ENCODE measurements around the gene F7. TPM values are rescaled to one million over a fixed set of nuclear protein-coding genes. Genes with fewer than 3 reads are reported as not detected.
A peak's percentile ranks its signal among the peaks of the same experiment; 100 is the strongest.

Gene F7
- total and polyA plus RNA-seq, 2 experiments from 2014 or later = not detected

- 72 to 80% methylated on average over 9 of the region's 9 CpGs for WGBS, 2 experiments (ENCODE audit: low coverage in 1 of 2, low lambda C conversion rate in 2 of 2, missing lambda C conversion rate in 2 of 2)
- no peak overlapping the region for H3K27ac ChIP-seq
These were observed 50.5 kb downstream of the F7 start for GRCh38 chr13:113155982-113156655.

DNA sequence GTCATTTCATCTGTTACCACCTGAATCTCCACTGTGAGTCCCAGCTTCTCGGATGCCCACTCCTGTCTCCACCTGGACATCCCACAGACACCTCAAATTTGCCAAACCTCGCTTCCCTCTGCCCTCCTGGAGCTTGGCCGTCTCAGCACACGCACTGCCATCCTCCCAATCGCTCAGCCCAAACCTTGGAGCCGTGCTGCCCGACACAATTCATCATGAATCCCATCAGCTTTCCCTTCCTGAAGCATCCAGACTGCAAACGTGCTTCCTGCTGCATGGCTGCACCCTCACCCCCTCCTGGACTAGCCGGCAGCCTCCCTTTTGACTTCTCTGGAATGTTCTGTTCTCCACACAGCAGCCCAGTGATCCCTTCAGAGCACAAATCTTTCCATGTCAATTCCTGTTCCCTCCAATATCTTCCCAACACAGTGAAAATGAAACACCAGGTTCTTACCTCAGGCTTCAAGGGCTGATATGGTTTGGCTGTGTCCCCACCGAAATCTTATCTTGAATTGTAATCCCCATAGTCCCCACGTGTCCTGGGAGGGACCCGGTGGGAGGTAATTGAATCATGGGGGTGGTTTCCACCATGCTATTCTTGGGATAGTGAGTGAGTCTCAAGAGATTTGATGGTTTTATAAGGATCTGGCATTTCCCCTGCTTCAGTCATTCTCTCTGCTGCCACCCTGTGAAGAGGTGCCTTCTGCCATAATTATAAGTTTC is 51.8 kb downstream of the F7 start:
- no peaks in the 10 kb centered on the region for H3K9me2 ChIP-seq (ENCODE audit: insufficient read depth)
- no peaks in the 10 kb centered on the region; the same call in 1 of the 2 replicates for H3K27me3 ChIP-seq (replicated peaks; ENCODE audit: insufficient read depth)
- DNase-seq = no peak
- TF ChIP-seq EZH2phosphoT487 (IDR thresholded peaks at IDR 0.05; ENCODE audit: insufficient read depth, low read depth) = no peak
- TF ChIP-seq EZH2 (IDR thresholded peaks at IDR 0.05; ENCODE audit: insufficient read depth, poor library complexity, severe bottlenecking) = no peak
- H3K79me2 ChIP-seq (ENCODE audit: insufficient read depth) = no peaks in the 10 kb centered on the region
- H3K4me3 ChIP-seq = no peak overlapping the region
- H3K4me2 ChIP-seq (ENCODE audit: unreplicated experiment) = no peak overlapping the region
- in situ Hi-C loops (cut with MboI) = no loop called here
- no peak overlapping the region for H3K9ac ChIP-seq
- H3K36me3 ChIP-seq (ENCODE audit: low read depth) = no peaks in the 10 kb centered on the region
- no peaks in the 10 kb centered on the region for H3K9me3 ChIP-seq (ENCODE audit: low read depth)
- WGBS, 2 experiments (ENCODE audit: low coverage in 1 of 2, low lambda C conversion rate in 2 of 2, missing lambda C conversion rate in 2 of 2) = 59 to 60% methylated on average over 12 of the region's 12 CpGs
- no peak overlapping the region for H2AFZ ChIP-seq
- peaks cover 3% of the 10 kb centered on the region; the same call in 1 of the 2 replicates for H3K4me1 ChIP-seq (ENCODE audit: insufficient read depth)
- H3K27ac ChIP-seq = no peak overlapping the region
- H4K20me1 ChIP-seq (ENCODE audit: insufficient read depth) = no peaks in the 10 kb centered on the region
- peaks cover 8% of the 10 kb centered on the region; the same call in 1 of the 2 replicates for H3F3A ChIP-seq (ENCODE audit: insufficient read depth)

More at GRCh38 chr13:113155982-113156655, 50.5 kb downstream of the F7 start:
- peaks cover 8% of the 10 kb centered on the region; the same call in 1 of the 2 replicates for H3F3A ChIP-seq (ENCODE audit: insufficient read depth)
- peaks cover 4% of the 10 kb centered on the region; the same call in 1 of the 2 replicates for H3K4me1 ChIP-seq (ENCODE audit: insufficient read depth)
- H2AFZ ChIP-seq = no peak overlapping the region
- peak; percentile 33 for DNase-seq
- no peak overlapping the region for H3K9ac ChIP-seq
- no peaks in the 10 kb centered on the region; the same call in 1 of the 2 replicates for H3K27me3 ChIP-seq (replicated peaks; ENCODE audit: insufficient read depth)
- no peak overlapping the region for H3K4me2 ChIP-seq (ENCODE audit: unreplicated experiment)
- no peaks in the 10 kb centered on the region for H3K79me2 ChIP-seq (ENCODE audit: insufficient read depth)
- no peaks in the 10 kb centered on the region for H3K9me3 ChIP-seq (ENCODE audit: low read depth)
- TF ChIP-seq EZH2phosphoT487 (IDR thresholded peaks at IDR 0.05; ENCODE audit: insufficient read depth, low read depth) (no peak), EZH2 (IDR thresholded peaks at IDR 0.05; ENCODE audit: insufficient read depth, poor library complexity, severe bottlenecking) (no peak)
- in situ Hi-C loops (cut with MboI) = no loop called here
- no peaks in the 10 kb centered on the region for H3K9me2 ChIP-seq (ENCODE audit: insufficient read depth)
- no peaks in the 10 kb centered on the region for H3K36me3 ChIP-seq (ENCODE audit: low read depth)
- H3K4me3 ChIP-seq = no peak overlapping the region
- H4K20me1 ChIP-seq (ENCODE audit: insufficient read depth) = no peaks in the 10 kb centered on the region

DNA sequence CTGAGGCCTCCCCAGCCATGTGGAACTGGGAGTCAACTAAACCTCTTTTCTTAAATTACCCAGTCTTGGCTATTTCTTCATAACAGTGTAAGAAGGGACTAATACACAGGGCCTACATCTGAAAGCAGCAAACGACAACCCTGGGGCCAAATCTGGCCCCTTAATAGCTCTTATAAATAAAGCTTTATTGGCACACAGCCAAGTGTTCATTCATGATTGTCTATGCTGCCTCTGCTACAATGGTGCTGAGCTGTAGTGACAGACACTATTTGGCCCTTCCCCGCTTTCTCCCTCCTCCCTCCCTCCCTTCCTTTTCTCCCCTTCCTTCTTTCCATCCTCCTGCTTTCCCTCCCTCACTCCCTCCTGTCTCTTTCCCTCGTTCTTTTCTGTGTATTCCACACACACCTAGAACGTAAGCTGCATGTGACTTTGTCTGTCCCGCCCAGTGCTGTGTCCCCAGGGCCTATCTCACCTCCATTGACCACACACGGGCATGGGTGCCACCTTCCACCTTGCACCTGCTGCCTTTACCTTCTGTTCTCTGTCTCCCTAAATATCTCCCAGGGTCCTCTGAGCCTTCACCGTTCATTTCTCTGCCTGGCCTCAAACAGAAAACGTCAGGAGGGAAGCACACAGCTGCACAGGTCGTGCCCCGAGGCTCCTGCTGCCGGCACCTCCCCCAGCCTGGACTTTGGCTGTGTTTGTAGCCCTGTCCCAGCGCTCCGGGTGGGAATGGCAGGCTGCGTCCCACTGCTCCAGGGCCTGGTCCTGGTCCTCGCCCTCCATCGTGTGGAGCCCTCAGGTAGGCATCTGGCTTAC is 52.5 kb downstream of the F7 start, which contains the start of gene PROZ:
Gene PROZ, plus strand, starts transcription at position 720 of the 819 bp plus-strand sequence. Its CDS starts 13 bp downstream, at position 733.
- H3F3A ChIP-seq (ENCODE audit: insufficient read depth) = peaks cover 8% of the 10 kb centered on the region; the same call in 1 of the 2 replicates
- H3K9me2 ChIP-seq (ENCODE audit: insufficient read depth) = no peaks in the 10 kb centered on the region
- H3K79me2 ChIP-seq (ENCODE audit: insufficient read depth) = no peaks in the 10 kb centered on the region
- no peak within 1 kb of the TSS for H3K4me2 ChIP-seq (ENCODE audit: unreplicated experiment)
- H3K27ac ChIP-seq = no peak within 1 kb of the TSS
- no peak within 1 kb of the TSS for H3K9ac ChIP-seq
- DNase-seq = no peak
- no peaks in the 10 kb centered on the region for H3K9me3 ChIP-seq (ENCODE audit: low read depth)
- no peaks in the 10 kb centered on the region for H4K20me1 ChIP-seq (ENCODE audit: insufficient read depth)
- in situ Hi-C loops (cut with MboI) = no loop called here
- H3K4me3 ChIP-seq = no peak within 1 kb of the TSS
- no peaks in the 10 kb centered on the region for H3K4me1 ChIP-seq (ENCODE audit: insufficient read depth)
- TF ChIP-seq EZH2 (IDR thresholded peaks at IDR 0.05; ENCODE audit: insufficient read depth, poor library complexity, severe bottlenecking) (no peak), EZH2phosphoT487 (IDR thresholded peaks at IDR 0.05; ENCODE audit: insufficient read depth, low read depth) (no peak)
- no peaks in the 10 kb centered on the region; the same call in none of the 2 replicates for H3K27me3 ChIP-seq (replicated peaks; ENCODE audit: insufficient read depth)
- H3K36me3 ChIP-seq (ENCODE audit: low read depth) = no peaks in the 10 kb centered on the region
- no peak within 1 kb of the TSS for H2AFZ ChIP-seq
- WGBS, 2 experiments (ENCODE audit: low coverage in 1 of 2, low lambda C conversion rate in 2 of 2, missing lambda C conversion rate in 2 of 2) = 43 to 45% methylated on average over 16 of the region's 16 CpGs

DNA sequence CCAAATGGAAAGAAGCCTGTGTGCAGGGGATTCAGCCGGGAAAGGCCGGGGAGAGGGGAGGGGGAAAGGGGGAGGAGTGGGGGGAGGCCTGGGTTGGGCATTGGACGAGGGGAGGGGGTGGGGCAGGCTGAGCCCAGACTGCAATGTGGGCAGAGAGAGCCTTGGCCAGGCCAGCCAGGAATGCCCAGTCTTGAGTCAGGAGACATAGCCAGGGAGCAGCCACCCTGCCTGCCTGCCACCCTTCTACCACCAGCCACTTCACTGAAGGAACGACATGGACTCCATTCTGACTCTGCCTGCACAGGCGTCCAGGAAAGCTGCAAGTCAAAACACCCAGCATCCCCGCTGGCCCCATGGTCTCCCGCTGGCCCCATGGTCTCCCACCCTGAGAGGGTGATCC is 53.4 kb downstream of the F7 start:
- TF ChIP-seq EZH2 (IDR thresholded peaks at IDR 0.05; ENCODE audit: insufficient read depth, poor library complexity, severe bottlenecking) (no peak), EZH2phosphoT487 (IDR thresholded peaks at IDR 0.05; ENCODE audit: insufficient read depth, low read depth) (no peak)
- Histone ChIP-seq H3K4me1 (ENCODE audit: insufficient read depth) (no peaks in the 10 kb centered on the region), H3K27ac (no peak overlapping the region), H3K9me2 (ENCODE audit: insufficient read depth) (no peaks in the 10 kb centered on the region), H2AFZ (no peak overlapping the region), H3K36me3 (ENCODE audit: low read depth) (no peaks in the 10 kb centered on the region), H3K4me3 (no peak overlapping the region), H3K9ac (no peak overlapping the region), H3K9me3 (ENCODE audit: low read depth) (no peaks in the 10 kb centered on the region), H3K79me2 (ENCODE audit: insufficient read depth) (no peaks in the 10 kb centered on the region), H3F3A (ENCODE audit: insufficient read depth) (peaks cover 8% of the 10 kb centered on the region; the same call in 1 of the 2 replicates), H3K27me3 (replicated peaks; ENCODE audit: insufficient read depth) (no peaks in the 10 kb centered on the region; the same call in none of the 2 replicates), H3K4me2 (ENCODE audit: unreplicated experiment) (no peak overlapping the region), H4K20me1 (ENCODE audit: insufficient read depth) (no peaks in the 10 kb centered on the region)
- in situ Hi-C loops (cut with MboI) = no loop called here
- WGBS, 2 experiments (ENCODE audit: low coverage in 1 of 2, low lambda C conversion rate in 2 of 2, missing lambda C conversion rate in 2 of 2) = 25 to 38% methylated on average over 4 to 7 of the region's 7 CpGs
- DNase-seq = no peak
